ENCODE measurements around the gene WDR45. TPM values are rescaled to one million over a fixed set of nuclear protein-coding genes. Genes with fewer than 3 reads are reported as not detected.

The WDR45 gene
- total and polyA plus RNA-seq, 7 donors, result 49.5 to 102 (median 78.5) TPM

GRCh38 chrX:49030283-49030682 is 49.4 kb downstream of the WDR45 start:
- no peaks in the 10 kb centered on the region for H3K9me3 ChIP-seq
- intact Hi-C loops (cut with DNase I), result no loop called here
- 69 to 75% methylated on average over 6 of the region's 6 CpGs for WGBS, 2 donors
- H3K27ac ChIP-seq, result no peak overlapping the region
- no peak overlapping the region for H3K4me3 ChIP-seq
- peaks cover 8 to 49% (median 10%) of the 10 kb centered on the region in 4 donors for H3K36me3 ChIP-seq
- H3K27me3 ChIP-seq, result no peaks in the 10 kb centered on the region
- no peak for TF ChIP-seq EP300 (IDR thresholded peaks at IDR 0.05)
- TF ChIP-seq POLR2AphosphoS5 (IDR thresholded peaks at IDR 0.05), result no peak
- no peak for TF ChIP-seq POLR2A (IDR thresholded peaks at IDR 0.05)
- TF ChIP-seq, protein P1, sequence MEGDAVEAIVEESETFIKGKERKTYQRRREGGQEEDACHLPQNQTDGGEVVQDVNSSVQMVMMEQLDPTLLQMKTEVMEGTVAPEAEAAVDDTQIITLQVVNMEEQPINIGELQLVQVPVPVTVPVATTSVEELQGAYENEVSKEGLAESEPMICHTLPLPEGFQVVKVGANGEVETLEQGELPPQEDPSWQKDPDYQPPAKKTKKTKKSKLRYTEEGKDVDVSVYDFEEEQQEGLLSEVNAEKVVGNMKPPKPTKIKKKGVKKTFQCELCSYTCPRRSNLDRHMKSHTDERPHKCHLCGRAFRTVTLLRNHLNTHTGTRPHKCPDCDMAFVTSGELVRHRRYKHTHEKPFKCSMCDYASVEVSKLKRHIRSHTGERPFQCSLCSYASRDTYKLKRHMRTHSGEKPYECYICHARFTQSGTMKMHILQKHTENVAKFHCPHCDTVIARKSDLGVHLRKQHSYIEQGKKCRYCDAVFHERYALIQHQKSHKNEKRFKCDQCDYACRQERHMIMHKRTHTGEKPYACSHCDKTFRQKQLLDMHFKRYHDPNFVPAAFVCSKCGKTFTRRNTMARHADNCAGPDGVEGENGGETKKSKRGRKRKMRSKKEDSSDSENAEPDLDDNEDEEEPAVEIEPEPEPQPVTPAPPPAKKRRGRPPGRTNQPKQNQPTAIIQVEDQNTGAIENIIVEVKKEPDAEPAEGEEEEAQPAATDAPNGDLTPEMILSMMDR (IDR thresholded peaks at IDR 0.05), result no peak
- no peak for DNase-seq
- peaks cover 0 to 15% (median 4%) of the 10 kb centered on the region in 4 donors for H3K4me1 ChIP-seq

DNA sequence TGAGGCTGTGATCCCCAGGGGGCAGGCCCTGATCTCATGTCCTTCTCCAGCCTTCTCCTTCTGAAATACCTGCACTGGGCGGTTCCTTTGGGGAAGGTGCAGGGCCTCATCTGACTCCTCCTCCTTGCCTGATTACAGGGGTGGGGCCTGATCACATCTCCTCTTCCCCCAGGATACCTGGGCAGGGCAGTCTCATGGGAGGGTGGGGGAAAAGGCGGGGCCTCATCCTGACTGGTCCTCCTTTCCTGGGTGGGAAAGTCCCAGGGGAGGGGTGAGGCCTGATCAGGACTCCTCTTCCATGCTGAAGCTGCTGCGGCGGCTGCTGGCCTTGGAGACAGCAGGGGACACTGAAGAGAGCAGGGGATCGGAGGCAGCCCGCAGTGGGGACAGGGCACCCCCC is 49.8 kb downstream of the WDR45 start:
- Histone ChIP-seq H3K4me1 (peaks cover 0 to 15% (median 4%) of the 10 kb centered on the region in 4 donors), H3K36me3 (peaks cover 8 to 49% (median 10%) of the 10 kb centered on the region in 4 donors), H3K27me3 (no peaks in the 10 kb centered on the region), H3K9me3 (no peaks in the 10 kb centered on the region), H3K27ac (no peak overlapping the region), H3K4me3 (no peak overlapping the region)
- 33 to 78% methylated on average over 6 of the region's 6 CpGs for WGBS, 2 donors
- DNase-seq, result no peak
- intact Hi-C loops (cut with DNase I), result no loop called here
- TF ChIP-seq POLR2AphosphoS5 (IDR thresholded peaks at IDR 0.05) (peak in 1 of 4 donors; percentile 5), EP300 (IDR thresholded peaks at IDR 0.05) (no peak), POLR2A (IDR thresholded peaks at IDR 0.05) (no peak)
- TF ChIP-seq, protein P1 (IDR thresholded peaks at IDR 0.05), result no peak

Small RNA genes lying within 50 kb of the gene (small RNA-seq; reads per million reads assigned to genes)
- gene RNU4-52P, result 0 to 0.44 (median 0.11) reads per million in 3 donors

Other genes with a start within 250 kb of the WDR45 start
- 10 to 100 TPM in 3 of 4 donors, 1 to 10 TPM in 1; 4.1 to 25.7 (median 21.4) TPM for gene PCSK1N, start 244.3 kb downstream of the WDR45 start, total RNA-seq
- 1 to 10 TPM; 2.3 to 6.9 (median 6.0) TPM for gene PCSK1N, start 244.3 kb downstream of the WDR45 start, polyA plus RNA-seq
- gene TIMM17B, start 182.1 kb downstream of the WDR45 start, total RNA-seq, result 10 to 100 TPM; 37.7 to 59.6 (median 45.7) TPM
- 10 to 100 TPM; 38.4 to 63.1 (median 53.4) TPM for gene TIMM17B, start 182.1 kb downstream of the WDR45 start, polyA plus RNA-seq
- gene PQBP1, start 182.0 kb downstream of the WDR45 start, total RNA-seq, result 100 to 1,000 TPM in 2 of 4 donors, 10 to 100 TPM in 2; 83.1 to 103 (median 94.9) TPM
- gene PQBP1, start 182.0 kb downstream of the WDR45 start, polyA plus RNA-seq, result 10 to 100 TPM; 65.0 to 80.8 (median 77.5) TPM
- 10 to 100 TPM in 1 of 4 donors, 1 to 10 TPM in 3; 5.6 to 20.2 (median 6.0) TPM for gene SLC35A2, start 168.2 kb downstream of the WDR45 start, total RNA-seq
- 10 to 100 TPM in 1 of 3 donors, 1 to 10 TPM in 2; 6.0 to 43.9 (median 9.0) TPM for gene SLC35A2, start 168.2 kb downstream of the WDR45 start, polyA plus RNA-seq
- 1 to 10 TPM; 2.4 to 6.9 (median 4.4) TPM for gene PIM2, start 160.9 kb downstream of the WDR45 start, total RNA-seq
- 10 to 100 TPM in 1 of 3 donors, 1 to 10 TPM in 2; 6.6 to 42.0 (median 6.7) TPM for gene PIM2, start 160.9 kb downstream of the WDR45 start, polyA plus RNA-seq
- gene OTUD5, start 122.3 kb downstream of the WDR45 start, total RNA-seq, result 10 to 100 TPM; 33.6 to 41.4 (median 38.0) TPM
- 10 to 100 TPM; 22.4 to 39.3 (median 24.6) TPM for gene OTUD5, start 122.3 kb downstream of the WDR45 start, polyA plus RNA-seq
- 1 to 10 TPM in 3 of 4 donors, under 1 TPM in 1; 0.95 to 2.5 (median 1.3) TPM for gene KCND1, start 108.0 kb downstream of the WDR45 start, total RNA-seq
- gene KCND1, start 108.0 kb downstream of the WDR45 start, polyA plus RNA-seq, result 1 to 10 TPM in 1 of 3 donors, not detected in 2; 1.7 TPM
- 10 to 100 TPM; 19.7 to 63.1 (median 29.7) TPM for gene GRIPAP1, start 77.6 kb downstream of the WDR45 start, total RNA-seq
- 10 to 100 TPM; 14.4 to 42.0 (median 18.3) TPM for gene GRIPAP1, start 77.6 kb downstream of the WDR45 start, polyA plus RNA-seq
- 10 to 100 TPM; 38.3 to 69.8 (median 56.0) TPM for gene TFE3, start 36.5 kb downstream of the WDR45 start, total RNA-seq
- 10 to 100 TPM; 21.0 to 32.6 (median 30.9) TPM for gene TFE3, start 36.5 kb downstream of the WDR45 start, polyA plus RNA-seq
- gene CCDC120, start 20.9 kb downstream of the WDR45 start, total RNA-seq, result 1 to 10 TPM in 3 of 4 donors, under 1 TPM in 1; 0.71 to 3.9 (median 1.3) TPM
- gene CCDC120, start 20.9 kb downstream of the WDR45 start, polyA plus RNA-seq, result 1 to 10 TPM; 4.2 to 7.6 (median 4.2) TPM
- gene PRAF2, start 5.9 kb downstream of the WDR45 start, total RNA-seq, result 10 to 100 TPM; 18.2 to 20.2 (median 19.0) TPM
- 10 to 100 TPM in 1 of 3 donors, 1 to 10 TPM in 2; 2.8 to 15.2 (median 8.4) TPM for gene PRAF2, start 5.9 kb downstream of the WDR45 start, polyA plus RNA-seq
- gene GPKOW, start 43.8 kb upstream of the WDR45 start, total RNA-seq, result 10 to 100 TPM; 14.4 to 25.0 (median 23.6) TPM
- 10 to 100 TPM; 23.4 to 24.6 (median 24.3) TPM for gene GPKOW, start 43.8 kb upstream of the WDR45 start, polyA plus RNA-seq
- gene MAGIX, start 82.9 kb upstream of the WDR45 start, total RNA-seq, result 1 to 10 TPM; 1.4 to 3.1 (median 1.8) TPM
- 10 to 100 TPM in 2 of 3 donors, 1 to 10 TPM in 1; 7.7 to 24.0 (median 13.6) TPM for gene MAGIX, start 82.9 kb upstream of the WDR45 start, polyA plus RNA-seq
- 10 to 100 TPM; 39.0 to 65.1 (median 48.9) TPM for gene PLP2, start 92.0 kb upstream of the WDR45 start, total RNA-seq
- 100 to 1,000 TPM in 1 of 3 donors, 10 to 100 TPM in 2; 61.7 to 185 (median 88.9) TPM for gene PLP2, start 92.0 kb upstream of the WDR45 start, polyA plus RNA-seq
- gene PRICKLE3, start 106.5 kb upstream of the WDR45 start, total RNA-seq, result 10 to 100 TPM in 2 of 4 donors, 1 to 10 TPM in 2; 7.7 to 13.0 (median 10.4) TPM
- 1 to 10 TPM; 4.8 to 9.8 (median 6.0) TPM for gene PRICKLE3, start 106.5 kb upstream of the WDR45 start, polyA plus RNA-seq
- 10 to 100 TPM in 2 of 4 donors, 1 to 10 TPM in 2; 4.1 to 14.6 (median 10.9) TPM for gene SYP, start 120.3 kb upstream of the WDR45 start, total RNA-seq
- 10 to 100 TPM in 1 of 3 donors, 1 to 10 TPM in 2; 1.2 to 20.2 (median 1.4) TPM for gene SYP, start 120.3 kb upstream of the WDR45 start, polyA plus RNA-seq
- under 1 TPM in 2 of 4 donors, not detected in 2; 0.14 to 0.16 TPM for gene CACNA1F, start 153.5 kb upstream of the WDR45 start, total RNA-seq
- gene CACNA1F, start 153.5 kb upstream of the WDR45 start, polyA plus RNA-seq, result under 1 TPM in 2 of 3 donors, not detected in 1; under 0.01 to 0.70 TPM
- gene CCDC22, start 155.6 kb upstream of the WDR45 start, total RNA-seq, result 10 to 100 TPM; 11.1 to 15.0 (median 12.6) TPM
- 10 to 100 TPM in 1 of 3 donors, 1 to 10 TPM in 2; 9.0 to 16.1 (median 9.6) TPM for gene CCDC22, start 155.6 kb upstream of the WDR45 start, polyA plus RNA-seq
- not detected for gene FOXP3, start 184.8 kb upstream of the WDR45 start, total RNA-seq
- gene FOXP3, start 184.8 kb upstream of the WDR45 start, polyA plus RNA-seq, result 1 to 10 TPM in 1 of 3 donors, not detected in 2; 3.1 TPM
- 10 to 100 TPM in 2 of 4 donors, 1 to 10 TPM in 2; 8.6 to 13.7 (median 10.1) TPM for gene PPP1R3F, start 189.9 kb upstream of the WDR45 start, total RNA-seq
- gene PPP1R3F, start 189.9 kb upstream of the WDR45 start, polyA plus RNA-seq, result 1 to 10 TPM; 2.2 to 5.4 (median 3.9) TPM
- gene GAGE10, start 223.8 kb upstream of the WDR45 start, total RNA-seq, result not detected
- gene GAGE10, start 223.8 kb upstream of the WDR45 start, polyA plus RNA-seq, result not detected
- gene GAGE12J, start 242.2 kb upstream of the WDR45 start, total RNA-seq, result not detected
- not detected for gene GAGE12J, start 242.2 kb upstream of the WDR45 start, polyA plus RNA-seq